Astrocyte (in vitro differentiated cells and primary cell): ENCODE measurements around the gene IFNL1. TPM values are rescaled to one million over a fixed set of nuclear protein-coding genes. Genes with fewer than 3 reads are reported as not detected.

Experiments
- DNase-seq: peaks from one replicate; pipeline ENCODE4 v3.0.0-alpha.2; 2010; ENCODE audit warnings: low read depth
- FAIRE-seq: peaks from 2 replicates; lab custom pipeline; 2011; peaks lifted over from hg19 to GRCh38; lab: Jason Lieb, UNC
- H2AFZ ChIP-seq: 2 replicates; pipeline ENCODE4 v1.6.0; 2012; ENCODE audit warnings: low read depth, low read length, inconsistent platforms
- H3K27ac ChIP-seq: 2 replicates; pipeline ENCODE4 v1.5.1; 2011; ENCODE audit warnings: low read depth, low read length, inconsistent platforms
- H3K27me3 ChIP-seq: 2 replicates; pipeline ENCODE4 v1.6.0; 2011; ENCODE audit warnings: low read length, inconsistent platforms; ENCODE audit not compliant: insufficient read depth
- H3K36me3 ChIP-seq: 2 replicates; pipeline ENCODE4 v1.5.1; 2011; ENCODE audit warnings: low read length, inconsistent platforms; ENCODE audit not compliant: insufficient read depth
- H3K4me1 ChIP-seq: 2 replicates; pipeline ENCODE4 v1.5.1; 2011; ENCODE audit warnings: low read length, inconsistent platforms; ENCODE audit not compliant: insufficient read depth
- H3K4me2 ChIP-seq: 2 replicates; pipeline ENCODE4 v1.6.0; 2012; ENCODE audit warnings: low read length, inconsistent platforms
- H3K4me3 ChIP-seq: 2 replicates; pipeline ENCODE4 v1.5.1; 2011; ENCODE audit warnings: low read depth, mild to moderate bottlenecking, low read length, inconsistent platforms; ENCODE audit not compliant: insufficient read depth
- H3K79me2 ChIP-seq: 2 replicates; pipeline ENCODE4 v1.6.0; 2012; ENCODE audit warnings: mild to moderate bottlenecking, low read length, inconsistent platforms; ENCODE audit not compliant: insufficient read depth
- H3K9ac ChIP-seq: 2 replicates; pipeline ENCODE4 v1.6.0; 2012; ENCODE audit warnings: mild to moderate bottlenecking, low read length, inconsistent platforms
- H3K9me3 ChIP-seq: 2 replicates; pipeline ENCODE4 v1.5.1; 2012; ENCODE audit warnings: low read depth, mild to moderate bottlenecking, low read length, inconsistent platforms; ENCODE audit not compliant: insufficient read depth
- H4K20me1 ChIP-seq: 2 replicates; pipeline ENCODE4 v1.6.0; 2012; ENCODE audit warnings: low read length, inconsistent platforms; ENCODE audit not compliant: insufficient read depth
- H3K27ac Mint-ChIP-seq: one replicate; pipeline ENCODE4 v1.8.0; 2021; ENCODE audit warnings: mild to moderate bottlenecking, mixed read lengths; ENCODE audit not compliant: unreplicated experiment
- H3K27me3 Mint-ChIP-seq: one replicate; pipeline ENCODE4 v1.8.0; 2021; ENCODE audit warnings: low read depth, mixed read lengths; ENCODE audit not compliant: unreplicated experiment
- H3K36me3 Mint-ChIP-seq: one replicate; pipeline ENCODE4 v1.8.0; 2021; ENCODE audit warnings: low read depth, mixed read lengths; ENCODE audit not compliant: unreplicated experiment
- H3K4me1 Mint-ChIP-seq: one replicate; pipeline ENCODE4 v1.8.0; 2021; ENCODE audit warnings: low read depth, mixed read lengths; ENCODE audit not compliant: unreplicated experiment
- H3K4me3 Mint-ChIP-seq: one replicate; pipeline ENCODE4 v1.8.0; 2021; ENCODE audit warnings: mild to moderate bottlenecking, moderate library complexity, mixed read lengths; ENCODE audit not compliant: unreplicated experiment
- H3K9me3 Mint-ChIP-seq: one replicate; pipeline ENCODE4 v1.8.0; 2021; ENCODE audit warnings: mild to moderate bottlenecking, mixed read lengths; ENCODE audit not compliant: unreplicated experiment
- EZH2 ChIP-seq: IDR thresholded peaks from 2 replicates; pipeline ENCODE4 v1.6.1; 2012; ENCODE audit warnings: mild to moderate bottlenecking, low read length, inconsistent platforms; ENCODE audit not compliant: insufficient read depth
- total RNA-seq: library from RNA; stranded (reverse); gene quantifications from 2 replicates; pipeline ENCODE4 v1.2.1, GENCODE V29; 2021
- TF ChIP-seq, protein P1 (sequence below): IDR thresholded peaks from 2 replicates; pipeline ENCODE4 v1.5.1; 2011; ENCODE audit warnings: low read depth, mild to moderate bottlenecking, inconsistent platforms, low read length, moderate library complexity; ENCODE audit not compliant: insufficient read depth

IFNL1 gene
- total RNA-seq, 1 donor from 2014 or later = 0.52 TPM

DNA sequence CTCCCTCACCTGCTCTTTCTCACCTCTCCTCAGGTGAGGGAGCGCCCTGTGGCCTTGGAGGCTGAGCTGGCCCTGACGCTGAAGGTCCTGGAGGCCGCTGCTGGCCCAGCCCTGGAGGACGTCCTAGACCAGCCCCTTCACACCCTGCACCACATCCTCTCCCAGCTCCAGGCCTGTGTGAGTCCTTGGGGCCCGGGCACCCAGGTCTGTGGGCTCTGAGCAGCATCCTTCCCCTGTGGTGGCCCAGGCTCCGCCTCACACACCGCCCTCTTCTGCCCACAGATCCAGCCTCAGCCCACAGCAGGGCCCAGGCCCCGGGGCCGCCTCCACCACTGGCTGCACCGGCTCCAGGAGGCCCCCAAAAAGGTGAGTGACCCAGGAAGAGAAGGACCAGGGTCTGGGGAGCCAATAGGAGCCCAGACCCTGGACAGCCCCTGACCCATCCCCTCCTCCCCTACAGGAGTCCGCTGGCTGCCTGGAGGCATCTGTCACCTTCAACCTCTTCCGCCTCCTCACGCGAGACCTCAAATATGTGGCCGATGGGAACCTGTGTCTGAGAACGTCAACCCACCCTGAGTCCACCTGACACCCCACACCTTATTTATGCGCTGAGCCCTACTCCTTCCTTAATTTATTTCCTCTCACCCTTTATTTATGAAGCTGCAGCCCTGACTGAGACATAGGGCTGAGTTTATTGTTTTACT, 1.9 kb downstream of the IFNL1 start:
- peaks cover 12% of the 10 kb centered on the region for H3K27me3 ChIP-seq
- no peak for TF ChIP-seq EZH2
- TF ChIP-seq, protein P1, sequence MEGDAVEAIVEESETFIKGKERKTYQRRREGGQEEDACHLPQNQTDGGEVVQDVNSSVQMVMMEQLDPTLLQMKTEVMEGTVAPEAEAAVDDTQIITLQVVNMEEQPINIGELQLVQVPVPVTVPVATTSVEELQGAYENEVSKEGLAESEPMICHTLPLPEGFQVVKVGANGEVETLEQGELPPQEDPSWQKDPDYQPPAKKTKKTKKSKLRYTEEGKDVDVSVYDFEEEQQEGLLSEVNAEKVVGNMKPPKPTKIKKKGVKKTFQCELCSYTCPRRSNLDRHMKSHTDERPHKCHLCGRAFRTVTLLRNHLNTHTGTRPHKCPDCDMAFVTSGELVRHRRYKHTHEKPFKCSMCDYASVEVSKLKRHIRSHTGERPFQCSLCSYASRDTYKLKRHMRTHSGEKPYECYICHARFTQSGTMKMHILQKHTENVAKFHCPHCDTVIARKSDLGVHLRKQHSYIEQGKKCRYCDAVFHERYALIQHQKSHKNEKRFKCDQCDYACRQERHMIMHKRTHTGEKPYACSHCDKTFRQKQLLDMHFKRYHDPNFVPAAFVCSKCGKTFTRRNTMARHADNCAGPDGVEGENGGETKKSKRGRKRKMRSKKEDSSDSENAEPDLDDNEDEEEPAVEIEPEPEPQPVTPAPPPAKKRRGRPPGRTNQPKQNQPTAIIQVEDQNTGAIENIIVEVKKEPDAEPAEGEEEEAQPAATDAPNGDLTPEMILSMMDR = no peak
- H3K27ac ChIP-seq = no peak overlapping the region
- no peaks in the 10 kb centered on the region for H3K4me1 ChIP-seq
- no peak overlapping the region for H3K4me2 ChIP-seq
- Mint-ChIP-seq H3K4me1 (peaks cover 2% of the 10 kb centered on the region), H3K27ac (peak overlapping the region; percentile 77), H3K27me3 (peaks cover 37% of the 10 kb centered on the region), H3K9me3 (no peaks in the 10 kb centered on the region), H3K36me3 (no peaks in the 10 kb centered on the region), H3K4me3 (no peak overlapping the region)
- H3K79me2 ChIP-seq = no peaks in the 10 kb centered on the region
- DNase-seq (no peak), FAIRE-seq (no peak)
- H3K9me3 ChIP-seq = no peaks in the 10 kb centered on the region
- no peak overlapping the region for H2AFZ ChIP-seq
- no peaks in the 10 kb centered on the region for H3K36me3 ChIP-seq
- no peaks in the 10 kb centered on the region for H4K20me1 ChIP-seq
- H3K9ac ChIP-seq = no peak overlapping the region
- H3K4me3 ChIP-seq = no peak overlapping the region

DNA sequence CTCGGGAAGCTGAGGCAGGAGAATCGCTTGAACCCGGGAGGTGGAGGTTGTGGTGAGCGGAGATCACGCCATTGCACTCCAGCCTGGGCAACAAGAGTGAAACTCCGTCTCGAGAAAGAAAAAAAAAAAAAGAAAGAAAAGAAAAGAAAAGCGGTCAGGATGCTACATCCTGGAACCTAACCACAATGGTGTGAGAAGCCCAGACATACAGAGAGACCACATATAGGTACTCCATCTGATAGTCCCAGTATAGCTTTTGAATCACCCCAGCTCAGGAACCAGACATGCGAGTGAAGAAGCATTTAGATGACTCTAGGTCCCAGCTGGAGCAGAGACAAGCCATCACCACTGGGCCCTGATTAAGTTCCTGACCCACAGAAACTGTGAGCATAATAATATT, 3.2 kb downstream of the IFNL1 start:
- Mint-ChIP-seq H3K27ac (no peak overlapping the region), H3K4me3 (no peak overlapping the region), H3K4me1 (peaks cover 13% of the 10 kb centered on the region), H3K9me3 (peaks cover 1% of the 10 kb centered on the region), H3K36me3 (no peaks in the 10 kb centered on the region), H3K27me3 (peaks cover 24% of the 10 kb centered on the region)
- Histone ChIP-seq H3K9me3 (no peaks in the 10 kb centered on the region), H3K4me1 (no peaks in the 10 kb centered on the region), H3K4me3 (no peak overlapping the region), H3K36me3 (no peaks in the 10 kb centered on the region), H3K27ac (no peak overlapping the region), H4K20me1 (no peaks in the 10 kb centered on the region), H3K4me2 (no peak overlapping the region), H3K27me3 (peaks cover 18% of the 10 kb centered on the region), H3K9ac (no peak overlapping the region), H2AFZ (no peak overlapping the region), H3K79me2 (no peaks in the 10 kb centered on the region)
- FAIRE-seq (no peak), DNase-seq (no peak)
- TF ChIP-seq EZH2 = no peak
- TF ChIP-seq, protein P1 = no peak

DNA sequence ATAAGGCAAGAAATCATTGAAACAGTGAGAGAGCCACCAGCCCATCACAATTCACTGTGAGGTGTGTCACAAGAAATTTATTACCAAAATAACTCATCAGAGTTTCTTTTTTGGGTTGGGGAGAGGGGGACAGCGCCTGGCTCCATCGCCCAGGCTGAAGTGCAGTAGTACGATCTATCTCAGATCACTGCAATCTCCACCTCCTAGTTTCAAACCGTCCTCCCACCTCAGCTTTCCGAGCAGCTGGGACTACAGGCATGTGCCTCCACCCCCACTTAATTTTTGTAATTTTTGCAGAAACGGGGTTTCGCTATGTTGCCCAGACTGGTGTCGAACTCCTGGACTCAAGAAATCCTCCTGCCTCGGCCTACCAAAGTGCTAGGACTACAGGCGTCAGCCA, 3.6 kb downstream of the IFNL1 start:
- no peaks in the 10 kb centered on the region for H3K36me3 Mint-ChIP-seq
- Histone ChIP-seq H2AFZ (no peak overlapping the region), H3K4me1 (no peaks in the 10 kb centered on the region), H3K9me3 (no peaks in the 10 kb centered on the region), H3K79me2 (no peaks in the 10 kb centered on the region), H3K9ac (no peak overlapping the region), H3K27me3 (peaks cover 23% of the 10 kb centered on the region), H3K4me3 (no peak overlapping the region), H3K27ac (no peak overlapping the region), H3K4me2 (no peak overlapping the region), H3K36me3 (no peaks in the 10 kb centered on the region), H4K20me1 (no peaks in the 10 kb centered on the region)
- H3K4me1 Mint-ChIP-seq = peaks cover 15% of the 10 kb centered on the region
- H3K9me3 Mint-ChIP-seq = peaks cover 1% of the 10 kb centered on the region
- peaks cover 22% of the 10 kb centered on the region for H3K27me3 Mint-ChIP-seq
- no peak overlapping the region for H3K4me3 Mint-ChIP-seq
- FAIRE-seq (no peak), DNase-seq (no peak)
- TF ChIP-seq, protein P1 = no peak
- TF ChIP-seq EZH2 = no peak
- no peak overlapping the region for H3K27ac Mint-ChIP-seq
